ENCODE measurements around the gene PGAP2.

PGAP2 gene

DNA sequence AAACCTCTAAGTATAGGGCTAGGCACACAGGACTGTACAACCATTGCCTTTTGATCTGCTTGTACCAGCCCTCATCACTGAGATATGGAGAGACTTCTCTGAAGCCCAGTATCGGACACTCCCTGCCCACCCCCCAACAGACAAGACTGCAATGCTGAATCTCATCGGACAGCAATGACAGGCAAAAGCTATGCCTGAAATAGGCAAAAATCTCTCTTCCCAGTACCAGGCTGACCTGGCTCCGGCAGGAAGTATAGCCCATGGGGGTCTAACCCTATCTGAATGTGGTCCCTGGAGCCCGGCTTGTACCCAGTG, 25.9 kb downstream of the PGAP2 start:
- DNase-seq: no peak

DNA sequence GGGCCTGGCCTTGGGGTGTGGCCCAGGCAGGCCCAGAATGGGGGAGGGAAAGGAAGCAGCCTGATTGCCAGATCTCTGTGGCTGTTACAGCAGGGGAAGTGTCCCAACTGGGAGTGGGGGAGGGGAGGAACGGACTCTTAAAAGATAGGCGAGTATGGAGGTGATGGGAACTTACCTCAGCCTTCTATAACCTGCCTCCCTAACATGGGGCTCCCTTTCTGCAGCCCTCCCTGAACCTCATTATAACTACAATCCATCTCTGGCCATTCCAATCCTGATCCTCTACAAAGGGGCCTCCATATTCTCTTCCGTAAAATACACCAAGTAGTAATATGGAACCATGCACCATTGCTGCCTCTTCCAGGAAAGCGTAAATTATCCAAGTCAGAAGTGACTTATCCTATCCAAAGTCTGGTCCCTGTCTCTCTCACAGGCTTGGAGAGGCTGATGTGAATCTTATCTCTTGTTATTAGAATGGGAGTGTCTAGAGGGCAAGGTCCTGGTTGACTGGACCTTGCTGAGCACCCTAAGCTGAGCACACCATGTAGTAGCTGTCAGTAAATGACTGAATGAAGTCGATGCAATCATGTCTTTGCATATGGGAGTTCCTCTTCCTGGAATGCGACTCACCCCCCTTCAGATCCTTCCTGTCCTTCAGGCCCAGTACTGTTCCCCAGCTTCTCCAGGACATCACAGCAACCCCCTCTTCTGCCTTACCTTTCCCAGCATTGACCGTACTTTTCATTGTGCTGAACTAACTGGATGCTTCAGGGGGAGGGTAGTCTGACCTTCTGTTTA, 26.5 kb downstream of the PGAP2 start:
- DNase-seq: peak; percentile 48

DNA sequence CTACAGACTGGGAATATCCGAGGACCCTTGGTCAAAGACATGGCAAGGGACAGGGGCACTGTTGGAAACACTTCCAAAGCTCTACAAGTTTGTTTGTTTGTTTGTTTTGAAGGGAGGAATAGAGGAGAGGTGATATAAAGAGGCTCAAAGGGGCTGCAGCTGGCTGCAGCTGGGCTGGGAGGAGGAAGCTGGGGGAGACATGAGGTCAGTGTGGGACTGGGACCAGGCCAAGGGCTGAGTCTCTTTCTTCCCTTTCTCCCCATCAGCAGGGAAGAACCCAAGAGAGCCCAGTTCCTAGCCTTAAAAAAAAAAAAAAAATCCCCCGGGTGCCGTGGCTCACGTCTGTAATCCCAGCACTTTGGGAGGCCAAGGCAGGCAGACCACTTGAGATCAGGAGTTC, 27.4 kb downstream of the PGAP2 start:
- no peak for DNase-seq

DNA sequence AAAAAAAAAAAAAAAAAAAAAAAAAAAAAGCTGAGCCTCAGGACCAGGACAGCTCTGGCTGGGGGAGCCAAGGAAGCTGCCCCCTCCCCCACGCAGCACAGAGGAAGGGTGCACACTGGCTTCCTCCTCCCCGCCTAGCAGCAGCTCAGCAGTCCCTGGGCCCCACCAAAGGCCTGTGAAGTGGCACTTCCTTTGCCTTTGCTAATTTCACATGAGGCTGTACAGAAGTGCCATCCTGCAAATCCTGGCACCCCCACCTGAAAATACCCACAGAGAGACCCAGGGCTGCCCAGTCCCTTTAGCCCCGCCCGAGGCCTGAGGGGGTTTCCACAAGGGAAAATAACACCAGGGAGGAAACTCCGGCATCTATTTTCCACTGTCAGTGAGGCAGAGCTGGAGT, 28.5 kb downstream of the PGAP2 start:
- DNase-seq: peak; percentile 75

DNA sequence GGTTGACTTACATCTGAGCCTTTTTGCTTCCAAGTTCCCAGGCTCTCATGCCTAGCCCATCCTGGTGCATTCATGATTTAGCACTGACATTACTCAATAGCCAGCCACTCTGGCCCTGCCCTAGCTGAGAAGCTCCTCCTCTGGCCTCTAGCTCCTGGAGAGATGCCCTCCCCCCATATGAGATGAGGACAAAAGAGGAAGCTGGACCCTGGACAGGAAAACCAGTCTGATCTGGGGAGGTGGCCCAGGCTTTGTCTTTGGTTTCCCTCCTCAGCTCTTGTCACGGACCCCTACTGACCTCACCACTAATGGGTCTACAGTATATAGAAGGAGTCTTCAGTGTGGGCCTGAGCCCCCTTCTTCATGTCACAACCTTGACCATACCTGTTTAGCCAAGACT, 29.4 kb downstream of the PGAP2 start:
- no peak for DNase-seq

DNA sequence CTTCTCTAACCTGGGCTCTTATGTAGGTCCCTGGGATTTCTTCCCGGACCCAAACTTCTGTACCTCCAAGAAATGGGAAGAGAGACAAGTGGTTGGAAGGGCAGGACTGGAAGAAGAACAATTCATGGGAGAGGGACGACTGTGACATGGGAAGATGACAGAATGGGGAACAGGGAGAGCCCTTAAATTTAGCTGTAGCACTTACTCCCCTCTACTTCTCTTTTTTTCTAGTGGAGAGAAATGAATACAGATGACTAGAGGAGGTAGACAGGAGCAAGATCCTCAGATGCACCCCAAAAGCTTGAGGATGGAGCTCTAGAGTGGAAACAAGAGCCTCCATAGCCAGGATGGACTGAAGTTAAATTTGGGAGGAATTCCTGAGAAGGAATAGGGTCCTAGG, 30.1 kb downstream of the PGAP2 start:
- no peak for DNase-seq

DNA sequence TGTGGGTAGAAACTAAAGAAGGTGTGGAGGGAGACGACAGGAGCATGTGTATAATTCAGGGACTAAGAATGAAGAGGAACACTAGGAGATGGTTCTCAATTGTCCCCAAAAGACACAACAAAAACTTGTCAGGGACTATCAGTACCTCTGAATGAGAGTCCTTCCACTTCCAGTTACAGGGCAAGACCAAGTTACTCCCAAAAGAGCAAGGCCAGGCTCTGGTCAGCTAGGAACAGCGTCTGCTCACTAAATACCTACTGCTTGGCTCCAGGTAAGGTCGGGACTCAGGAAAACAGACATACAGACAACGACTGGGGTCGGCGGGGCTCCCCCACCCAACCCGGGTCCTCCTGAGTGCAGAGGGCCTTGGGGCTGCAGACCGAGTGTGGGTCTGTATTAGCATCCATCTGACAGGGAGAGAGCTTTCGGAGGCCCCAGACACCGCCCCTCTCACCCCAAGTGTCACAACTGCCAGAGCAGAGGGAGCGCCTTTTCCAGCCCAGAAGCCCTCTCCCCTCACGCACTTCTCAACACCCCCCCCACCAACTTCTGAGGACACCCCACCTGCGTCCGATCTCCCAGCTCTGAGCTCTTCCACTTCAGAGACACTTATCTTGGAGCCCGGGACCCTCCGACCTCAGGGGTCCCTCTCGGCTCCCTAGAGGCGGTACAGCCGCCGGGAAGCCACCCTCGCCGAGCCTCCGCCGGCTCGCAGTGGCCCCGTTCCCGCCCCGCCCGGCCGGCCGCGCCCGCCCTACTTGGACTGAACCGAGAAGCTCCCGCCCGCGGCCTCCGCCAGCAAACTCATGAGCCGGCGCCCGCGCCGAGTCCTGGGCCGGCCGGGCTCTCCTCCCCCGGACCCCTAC, 31.9 kb downstream of the PGAP2 start:
- peak; percentile 46 for DNase-seq

DNA sequence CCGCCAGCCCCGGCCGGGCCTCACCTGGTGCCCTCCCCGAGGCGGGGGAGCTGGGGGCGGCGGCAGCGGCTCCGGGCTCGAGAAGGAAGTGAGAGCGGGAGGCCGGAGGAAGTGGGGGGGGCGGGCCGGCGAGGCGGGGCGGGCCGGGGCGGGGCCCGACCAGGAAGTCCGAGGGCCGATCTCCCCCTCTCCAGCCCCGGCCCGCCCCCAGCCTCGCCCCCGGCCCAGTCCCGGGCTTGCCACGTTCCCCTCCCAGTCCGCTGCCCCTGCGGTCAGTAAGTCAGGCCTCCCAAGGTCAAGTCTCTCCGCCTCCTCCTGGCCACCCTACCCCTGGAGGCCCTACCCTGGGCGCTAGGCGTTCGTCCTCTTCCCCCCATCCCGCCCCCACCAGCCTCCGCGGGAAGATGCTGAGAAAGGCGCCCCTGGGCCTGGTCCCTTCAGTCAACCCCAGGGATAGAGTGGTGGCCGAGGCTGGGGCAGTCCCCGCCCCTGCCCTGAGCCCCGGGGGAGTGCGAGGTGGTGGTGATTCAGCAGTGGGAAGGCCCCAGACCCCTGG, 32.6 kb downstream of the PGAP2 start, which contains the start of gene RHOG:
RHOG (minus strand) TSS at position 90 of the 556 bp plus-strand sequence. CDS start 12,821 bp downstream, outside the sequence.
- DNase-seq: no peak

DNA sequence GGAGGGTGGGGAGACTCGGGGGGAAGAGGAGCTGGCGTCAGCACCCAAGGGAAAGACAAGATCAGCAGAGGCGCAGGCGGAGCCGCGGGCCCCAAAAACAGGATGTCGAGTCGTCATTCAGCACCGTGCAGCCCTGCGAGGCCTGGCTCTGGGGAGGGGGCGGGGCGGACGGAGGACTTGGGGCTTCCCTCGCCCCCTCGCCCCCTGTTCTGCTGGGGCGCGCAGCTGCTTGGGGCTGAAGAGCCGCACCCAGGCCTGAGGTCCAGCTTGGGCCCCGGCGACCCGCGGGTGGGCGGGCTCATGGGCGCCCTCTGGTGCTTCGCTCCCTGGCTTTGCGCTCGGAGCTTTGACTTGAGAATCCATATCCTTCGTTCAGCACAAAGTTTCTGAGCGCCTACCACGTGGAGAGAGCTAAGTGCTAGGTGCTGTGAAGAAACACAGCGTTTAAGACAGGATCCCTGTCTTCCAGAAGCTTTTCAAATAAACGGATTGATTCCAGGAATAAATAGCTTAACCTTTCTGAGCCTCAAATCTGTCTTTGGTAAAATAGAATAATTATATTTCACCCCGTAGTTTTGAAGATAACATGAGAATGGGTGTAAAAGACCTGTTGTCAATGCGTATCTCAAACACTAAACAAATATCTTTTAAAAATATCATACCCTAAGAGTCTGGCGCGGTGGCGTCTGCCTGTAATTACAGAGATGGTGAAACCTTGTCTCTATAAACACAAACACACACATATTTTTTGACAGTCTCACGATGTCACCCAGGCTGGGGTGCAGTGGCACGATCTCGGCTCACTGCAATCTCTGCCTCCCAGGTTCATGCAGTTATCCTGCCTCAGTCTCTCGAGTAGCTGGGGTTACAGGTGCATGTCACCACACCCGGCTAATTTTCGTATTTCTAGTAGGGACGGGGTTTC, 33.3 kb downstream of the PGAP2 start:
- DNase-seq: peak; percentile 94

DNA sequence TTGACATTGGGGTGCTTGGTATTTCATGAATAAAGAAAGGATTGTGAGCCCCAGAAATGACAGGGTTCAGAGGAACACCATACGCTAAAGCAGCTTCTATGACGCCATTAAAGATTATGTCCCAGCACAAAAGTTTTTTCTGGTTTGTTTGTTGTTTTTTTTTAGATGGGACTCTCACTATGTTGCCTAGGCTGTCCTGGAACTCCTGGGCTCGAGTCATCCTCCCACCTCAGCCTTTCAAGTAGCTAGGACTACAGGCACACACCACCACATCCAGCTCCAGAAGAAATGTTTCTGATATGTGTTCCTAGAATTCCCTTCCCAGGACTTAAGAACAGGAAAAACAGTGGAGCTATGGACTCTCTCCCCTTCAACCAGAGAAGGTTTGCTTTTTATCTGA, 35.0 kb downstream of the PGAP2 start:
- no peak for DNase-seq

DNA sequence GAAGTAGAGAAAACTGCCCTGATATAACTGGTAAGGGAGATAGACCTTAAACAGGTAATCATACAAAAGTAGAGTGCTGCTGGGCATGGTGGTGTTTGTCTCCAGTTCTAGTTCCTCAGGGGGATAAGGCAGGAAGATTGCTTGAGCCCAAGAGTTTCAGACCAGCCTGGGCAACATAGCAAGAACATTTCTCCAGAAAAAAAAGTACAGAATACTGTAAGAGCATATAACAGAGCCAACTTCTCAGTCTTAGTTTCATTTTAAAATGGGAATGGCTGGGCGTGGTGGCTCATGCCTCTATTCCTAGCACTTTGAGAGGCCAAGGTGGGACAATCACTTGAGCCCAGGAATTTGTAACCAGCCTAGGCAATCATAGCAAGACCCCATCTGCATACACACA, 36.9 kb downstream of the PGAP2 start:
- no peak for DNase-seq

DNA sequence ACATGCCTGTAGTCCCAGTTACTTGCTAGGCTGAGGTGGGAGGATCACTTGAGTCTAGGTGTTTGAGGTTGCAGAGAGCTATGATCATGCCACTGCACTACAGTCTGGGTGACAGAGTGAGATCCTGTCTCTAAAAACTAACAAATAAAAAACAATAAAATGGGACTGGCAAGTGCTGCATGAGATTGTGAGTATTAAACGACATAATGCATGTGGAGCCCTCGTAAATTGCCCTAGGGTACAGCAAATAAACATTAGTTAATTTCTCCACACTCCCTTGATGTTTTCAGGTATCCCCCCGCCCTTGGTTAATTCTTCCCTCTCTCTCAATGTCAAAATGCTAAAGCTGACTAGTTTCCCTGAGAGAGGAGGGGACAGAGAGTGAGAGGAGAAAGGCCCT, 37.3 kb downstream of the PGAP2 start:
- DNase-seq: no peak

DNA sequence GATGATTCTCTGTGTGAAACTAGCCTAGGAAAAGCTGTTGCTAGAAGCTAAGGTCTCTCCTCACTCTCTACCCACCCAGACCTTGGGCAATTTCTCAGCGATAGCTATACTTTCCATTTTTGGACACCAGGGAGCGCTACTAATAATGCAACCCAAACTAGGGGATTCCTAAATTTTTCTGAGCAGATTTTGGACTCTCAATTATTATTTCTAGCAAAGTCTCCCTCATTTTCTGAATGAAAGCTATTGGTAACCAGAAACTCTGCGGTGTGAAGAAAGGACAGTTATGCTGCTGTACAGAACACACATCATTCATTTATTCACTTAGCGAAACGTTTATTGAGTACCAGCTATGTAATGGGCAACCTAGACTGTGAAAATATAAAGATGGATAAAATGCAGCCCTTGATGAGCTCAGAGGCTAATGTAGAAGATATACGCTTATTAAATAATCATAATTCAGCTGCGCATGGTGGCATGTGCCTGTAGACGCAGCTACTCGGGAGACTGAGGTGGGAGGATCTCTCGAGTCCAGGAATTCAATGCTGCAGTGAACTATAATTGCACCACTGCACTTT, 41.0 kb downstream of the PGAP2 start:
- peak; percentile 61 for DNase-seq

DNA sequence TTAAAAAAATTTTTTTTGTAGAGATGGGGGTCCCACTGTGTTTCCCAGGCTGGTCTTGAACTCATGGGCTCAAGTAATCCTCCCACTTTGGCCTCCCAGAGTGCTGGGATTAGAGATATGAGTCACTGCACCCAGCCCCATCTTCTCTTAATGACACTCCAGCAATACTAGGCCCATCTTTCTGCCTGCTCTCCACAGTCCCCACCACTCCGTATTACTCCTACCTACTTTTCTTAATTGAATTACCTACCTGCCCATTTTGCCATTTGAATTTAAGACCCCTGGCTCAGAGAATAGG, 45.1 kb downstream of the PGAP2 start:
- no peak for DNase-seq

DNA sequence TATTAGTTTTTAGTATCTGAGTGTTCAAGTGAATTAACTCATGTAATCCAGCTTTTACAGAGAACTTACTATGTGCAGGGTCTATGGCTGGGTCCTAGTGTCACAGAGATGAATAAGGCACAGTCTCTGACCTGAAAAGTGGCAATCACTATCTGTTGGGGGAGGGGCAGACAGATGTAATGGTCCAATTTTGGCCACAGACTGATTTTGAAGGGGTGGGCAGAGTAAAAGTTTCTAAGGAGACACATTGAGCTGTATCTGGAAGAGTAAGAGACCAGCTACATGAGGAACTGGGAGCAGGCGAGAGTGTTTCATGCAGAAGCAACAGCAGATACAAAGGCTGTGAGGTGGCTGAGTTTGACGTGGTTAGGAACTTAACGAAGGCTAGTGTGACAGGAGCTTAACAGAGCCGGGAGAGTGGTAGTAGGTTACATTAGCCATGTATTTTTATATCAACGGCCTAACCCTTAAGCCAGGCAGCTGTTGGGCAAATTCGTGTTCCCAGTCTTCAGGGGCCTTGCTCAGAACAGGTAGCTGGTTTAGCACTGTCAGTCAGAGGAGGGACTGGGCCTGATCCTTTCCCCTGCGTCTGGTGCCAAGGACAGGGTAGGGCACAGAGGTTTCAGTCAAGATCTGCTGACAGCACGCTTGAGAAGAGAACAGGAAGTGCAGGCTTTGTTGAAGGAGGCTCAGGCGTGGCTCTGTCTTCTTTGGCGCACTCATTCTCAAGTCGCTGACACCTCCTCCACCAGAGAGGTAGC, 45.7 kb downstream of the PGAP2 start:
- DNase-seq: peak; percentile 86

DNA sequence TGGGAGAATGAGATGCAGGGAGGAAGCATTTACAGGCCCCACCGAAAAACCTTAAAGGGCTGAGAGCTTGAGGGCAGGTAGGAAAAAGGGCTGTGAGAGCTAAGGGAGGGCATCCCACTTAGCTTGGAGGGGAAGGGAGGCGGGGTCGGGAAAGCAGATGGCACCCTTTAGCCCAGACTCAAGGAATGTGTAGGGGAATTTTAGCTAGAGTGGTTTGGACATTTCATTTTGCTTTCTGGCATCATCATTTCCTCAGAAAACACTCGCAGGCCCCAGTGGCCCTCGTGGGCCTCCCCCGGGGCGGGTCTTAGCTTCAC, 46.3 kb downstream of the PGAP2 start:
- no peak for DNase-seq

DNA sequence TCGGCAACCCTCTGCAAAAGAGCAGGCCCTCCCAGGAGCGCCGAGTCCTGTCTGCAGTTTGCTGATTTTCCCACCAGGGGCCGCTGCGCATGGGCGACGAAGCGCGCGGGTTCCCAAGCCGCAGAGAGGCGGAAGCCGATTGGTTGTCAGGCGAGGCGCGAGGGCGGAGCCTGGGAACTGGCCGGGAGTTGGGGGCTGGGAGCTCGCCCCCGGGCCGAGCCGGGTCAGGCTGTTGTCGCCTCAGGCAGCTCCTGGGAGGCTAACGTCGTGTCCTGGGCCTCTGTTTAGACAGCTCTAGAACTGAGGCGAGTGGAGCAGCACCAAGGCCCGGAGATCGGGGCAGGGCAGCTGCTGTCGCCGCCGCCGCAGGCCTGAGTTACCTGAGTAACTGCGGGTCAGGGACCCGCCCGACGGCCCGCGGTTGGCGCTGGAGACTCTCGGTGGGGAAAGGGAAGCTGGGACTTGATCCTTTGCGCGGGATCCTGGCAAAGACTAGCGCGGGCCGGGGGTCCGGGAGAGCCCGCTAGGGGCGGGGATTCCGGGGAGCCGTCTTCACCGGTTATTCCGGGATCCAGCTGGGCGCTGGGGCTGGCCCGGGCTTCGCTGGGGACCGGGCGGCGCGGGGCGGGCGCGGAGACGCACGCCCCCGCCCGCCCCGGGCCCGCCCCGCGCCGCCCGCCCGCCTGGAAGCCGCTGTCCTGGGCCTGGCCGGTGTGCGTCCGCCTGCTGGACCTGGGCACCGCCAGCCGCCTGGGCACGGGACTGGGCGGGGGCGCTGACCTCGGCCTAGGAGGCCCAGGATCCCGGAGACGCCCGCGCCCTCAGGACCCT, 46.8 kb downstream of the PGAP2 start, which contains the start of gene STIM1:
STIM1 (plus strand) TSS at position 688 of the 831 bp plus-strand sequence. CDS start 607 bp downstream, outside the sequence.
- peak; percentile 98 for DNase-seq

DNA sequence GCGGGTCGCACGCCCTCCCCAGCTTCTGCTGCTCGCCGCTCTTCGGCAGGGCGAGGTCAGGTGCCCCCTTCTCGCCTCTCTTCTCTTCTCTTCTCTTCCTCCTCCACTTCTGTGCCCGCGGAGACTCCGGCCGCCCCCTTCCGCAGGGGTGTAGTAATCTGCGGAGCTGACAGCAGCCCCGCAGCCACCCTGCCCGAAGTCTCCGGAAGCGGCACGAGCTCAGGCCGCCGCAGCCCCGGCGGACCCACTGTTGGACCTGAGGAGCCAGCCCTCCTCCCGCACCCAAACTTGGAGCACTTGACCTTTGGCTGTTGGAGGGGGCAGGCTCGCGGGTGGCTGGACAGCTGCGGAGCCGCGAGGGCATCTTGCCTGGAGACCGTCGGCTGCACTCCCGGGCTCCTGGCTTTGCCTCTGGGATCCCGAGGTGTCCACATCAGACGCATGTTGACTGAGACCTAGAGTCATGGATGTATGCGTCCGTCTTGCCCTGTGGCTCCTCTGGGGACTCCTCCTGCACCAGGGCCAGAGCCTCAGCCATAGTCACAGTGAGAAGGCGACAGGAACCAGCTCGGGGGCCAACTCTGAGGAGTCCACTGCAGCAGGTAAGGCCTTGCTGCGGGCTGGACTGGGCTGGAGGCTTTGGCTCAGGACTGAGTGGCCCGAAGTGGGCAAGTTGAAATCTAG, 47.6 kb downstream of the PGAP2 start:
- DNase-seq: peak; percentile 62

DNA sequence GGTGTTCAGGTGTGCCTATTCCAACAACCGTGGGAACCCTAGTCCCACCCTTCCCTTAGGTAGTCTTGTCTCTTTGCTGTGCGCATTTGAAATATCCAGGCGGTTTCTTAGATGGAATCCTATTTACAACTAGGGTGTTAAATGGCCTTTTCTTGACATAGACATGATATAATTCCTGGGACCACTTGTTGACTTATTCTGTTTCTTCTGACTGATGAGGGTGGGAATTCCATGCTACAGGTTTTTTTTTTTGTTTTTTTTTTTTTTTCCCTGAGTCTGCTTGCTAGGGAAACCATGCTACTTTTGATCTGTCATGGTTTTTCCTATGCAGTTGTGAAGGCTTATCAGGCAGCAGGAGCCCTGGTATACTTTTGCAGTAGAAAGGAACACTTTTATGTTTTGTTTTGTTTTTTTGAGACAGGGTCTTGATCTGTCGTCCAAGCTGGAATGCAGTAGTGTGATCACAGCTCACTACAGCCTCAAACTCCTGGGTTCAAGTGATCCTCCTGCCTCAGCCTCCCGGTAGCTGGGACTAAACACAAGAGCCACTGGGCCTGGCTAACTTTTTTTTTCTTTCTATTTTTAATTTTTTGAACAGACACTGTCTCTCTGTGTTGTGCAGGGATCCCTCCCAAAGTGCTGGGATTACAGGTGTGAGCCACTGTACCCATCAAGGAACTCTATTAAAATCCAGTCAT, 48.6 kb downstream of the PGAP2 start:
- no peak for DNase-seq

DNA sequence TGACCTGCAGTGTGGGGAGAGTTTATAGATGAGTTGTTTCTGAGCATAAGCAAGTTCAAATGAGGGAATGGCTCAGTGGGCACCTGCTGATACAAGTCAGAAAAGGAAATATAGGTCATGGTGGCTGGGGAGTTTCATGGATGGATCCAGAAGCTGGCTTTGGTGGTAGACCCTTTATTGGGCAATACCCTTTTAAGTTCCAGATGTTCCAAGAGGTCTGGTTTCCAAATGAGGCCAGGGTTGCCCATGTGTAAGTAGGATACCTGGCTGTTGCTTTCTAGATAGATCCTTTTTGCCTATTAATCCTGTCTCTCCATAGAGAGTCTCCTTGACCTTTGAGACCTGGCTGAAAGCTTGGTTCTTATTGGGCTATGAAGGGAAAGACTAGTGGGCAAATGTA, 49.3 kb downstream of the PGAP2 start:
- DNase-seq: no peak

All from activated CD4-positive, alpha-beta T cell treated with anti-CD3 and anti-CD28 coated beads, Interleukin-10, Interleukin-2, amounts not matched to agents 100 ng/mL and 50 ng/mL, durations not matched to agents 16 hours and 8 hours (primary cell).